GM12874 (cell line): ENCODE measurements around the gene SSBP3.

Experiments
- TF ChIP-seq, protein P1 (sequence below): IDR thresholded peaks from 2 replicates; pipeline ENCODE4 v1.5.1; 2011; ENCODE audit warnings: low read depth, mild to moderate bottlenecking, control low read depth, low read length, moderate library complexity; ENCODE audit not compliant: insufficient read depth

SSBP3 gene

DNA sequence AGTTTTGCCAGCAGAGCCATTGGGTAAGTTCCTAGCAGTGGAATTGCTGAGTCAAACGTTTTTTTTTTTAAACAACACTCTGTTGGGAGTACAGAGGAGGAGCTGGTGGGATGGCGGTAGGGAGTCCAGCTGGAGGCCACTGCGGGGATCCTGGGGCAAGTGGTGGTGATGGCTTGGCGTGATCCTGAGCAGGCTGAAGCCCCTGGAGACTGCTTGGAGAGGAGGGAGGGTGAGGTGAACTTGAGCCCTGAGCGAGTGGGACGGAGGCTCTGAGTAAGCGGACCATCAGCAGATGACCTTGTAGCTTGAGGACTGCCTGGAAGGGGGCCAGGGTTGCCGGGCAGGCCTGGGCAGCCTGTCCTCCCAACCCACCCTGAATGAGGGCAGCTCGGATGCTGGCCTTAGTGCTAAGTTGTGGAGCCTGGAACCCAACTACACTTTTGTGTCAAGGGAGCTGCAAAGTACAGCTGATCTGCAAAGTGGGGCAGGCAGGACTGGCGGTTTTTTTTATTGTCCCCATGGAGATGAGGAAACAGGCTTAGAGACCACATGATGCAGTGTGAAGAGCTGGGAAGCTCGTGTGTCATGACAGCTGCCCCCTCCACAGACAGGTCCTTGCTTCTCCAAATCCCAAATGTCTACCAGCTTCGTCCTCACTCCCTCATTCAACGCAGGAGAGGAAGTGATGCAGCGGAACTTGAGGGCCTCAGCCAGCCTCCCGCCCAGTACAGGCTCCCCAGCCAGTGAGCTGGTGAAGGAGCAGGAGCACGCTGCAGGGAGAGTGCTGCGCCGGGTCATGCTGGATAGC lies 186.0 kb downstream of the SSBP3 start:
- TF ChIP-seq, protein P1, sequence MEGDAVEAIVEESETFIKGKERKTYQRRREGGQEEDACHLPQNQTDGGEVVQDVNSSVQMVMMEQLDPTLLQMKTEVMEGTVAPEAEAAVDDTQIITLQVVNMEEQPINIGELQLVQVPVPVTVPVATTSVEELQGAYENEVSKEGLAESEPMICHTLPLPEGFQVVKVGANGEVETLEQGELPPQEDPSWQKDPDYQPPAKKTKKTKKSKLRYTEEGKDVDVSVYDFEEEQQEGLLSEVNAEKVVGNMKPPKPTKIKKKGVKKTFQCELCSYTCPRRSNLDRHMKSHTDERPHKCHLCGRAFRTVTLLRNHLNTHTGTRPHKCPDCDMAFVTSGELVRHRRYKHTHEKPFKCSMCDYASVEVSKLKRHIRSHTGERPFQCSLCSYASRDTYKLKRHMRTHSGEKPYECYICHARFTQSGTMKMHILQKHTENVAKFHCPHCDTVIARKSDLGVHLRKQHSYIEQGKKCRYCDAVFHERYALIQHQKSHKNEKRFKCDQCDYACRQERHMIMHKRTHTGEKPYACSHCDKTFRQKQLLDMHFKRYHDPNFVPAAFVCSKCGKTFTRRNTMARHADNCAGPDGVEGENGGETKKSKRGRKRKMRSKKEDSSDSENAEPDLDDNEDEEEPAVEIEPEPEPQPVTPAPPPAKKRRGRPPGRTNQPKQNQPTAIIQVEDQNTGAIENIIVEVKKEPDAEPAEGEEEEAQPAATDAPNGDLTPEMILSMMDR: no peak

DNA sequence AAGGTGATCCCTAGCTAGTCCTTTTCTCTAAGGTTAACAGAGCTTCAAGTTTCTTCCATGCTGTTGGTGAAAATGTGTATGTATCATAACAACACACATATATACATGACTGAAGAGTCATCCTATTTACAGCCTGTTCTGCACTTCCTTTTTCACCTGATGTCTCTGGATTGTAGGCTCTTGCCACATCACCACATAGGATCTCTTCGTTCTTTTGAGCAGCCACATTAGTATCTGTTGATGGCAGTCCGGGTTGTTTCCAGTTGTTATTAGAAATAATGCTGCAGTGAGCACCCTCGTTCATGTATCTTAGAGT lies 186.5 kb downstream of the SSBP3 start:
- TF ChIP-seq, protein P1: no peak

DNA sequence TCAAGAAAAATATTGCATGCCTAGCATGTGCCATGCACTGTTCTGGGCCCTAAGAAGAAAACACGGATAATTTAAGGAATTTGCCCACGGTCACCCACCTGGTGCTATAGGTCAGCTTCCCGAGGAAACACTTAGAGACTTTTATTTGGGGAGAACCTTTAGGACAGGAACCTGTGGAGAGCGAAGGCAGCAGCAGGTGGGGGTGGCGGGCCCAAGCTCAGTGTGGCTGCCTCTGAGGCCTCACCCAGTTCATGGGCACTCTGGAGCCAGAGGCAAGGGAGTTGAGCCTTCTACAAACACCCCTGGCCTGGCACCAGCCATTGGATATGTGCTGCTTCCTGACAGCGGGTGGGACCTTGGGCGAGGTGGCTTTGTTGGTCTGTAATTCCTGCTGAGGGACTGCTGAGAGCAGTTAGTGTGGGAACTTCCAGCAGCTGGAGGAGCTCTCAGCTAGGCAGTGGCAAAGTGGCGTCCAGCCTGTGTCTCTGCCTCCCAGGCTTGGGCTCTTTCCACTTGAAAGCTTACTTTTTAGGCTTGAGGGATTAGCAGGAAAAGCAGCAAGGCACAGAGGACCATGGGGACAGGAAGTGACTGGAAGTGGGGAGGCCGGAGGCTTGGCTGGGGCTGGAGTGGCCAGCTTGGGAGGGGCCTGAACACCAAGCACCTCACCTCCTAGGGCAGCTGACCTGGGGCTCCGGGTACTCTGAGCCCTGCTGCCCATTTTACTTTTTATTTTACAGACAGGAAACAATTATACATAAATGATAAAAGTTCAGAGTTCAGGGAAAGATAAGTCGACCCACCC lies 187.1 kb downstream of the SSBP3 start:
- TF ChIP-seq, protein P1: no peak

DNA sequence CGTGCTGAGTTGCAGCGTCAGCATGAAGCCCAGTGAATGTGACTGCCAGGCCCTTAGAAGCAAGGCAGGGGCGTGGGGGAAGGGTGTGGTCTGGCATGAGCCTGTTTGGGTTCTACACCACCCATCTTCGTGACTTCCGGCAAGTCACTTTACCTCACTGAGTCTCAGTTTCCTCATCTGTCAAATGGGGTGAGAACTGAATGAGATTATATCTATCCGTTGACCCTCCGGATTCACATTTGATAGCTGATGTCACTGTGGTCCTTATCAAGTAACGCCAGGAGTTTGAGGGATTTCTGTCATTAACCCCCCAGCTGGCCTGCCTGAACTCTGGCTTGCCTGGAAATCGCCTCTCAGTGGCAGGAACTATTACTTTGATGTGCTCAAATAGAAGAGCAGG lies 190.7 kb downstream of the SSBP3 start:
- TF ChIP-seq, protein P1: no peak

DNA sequence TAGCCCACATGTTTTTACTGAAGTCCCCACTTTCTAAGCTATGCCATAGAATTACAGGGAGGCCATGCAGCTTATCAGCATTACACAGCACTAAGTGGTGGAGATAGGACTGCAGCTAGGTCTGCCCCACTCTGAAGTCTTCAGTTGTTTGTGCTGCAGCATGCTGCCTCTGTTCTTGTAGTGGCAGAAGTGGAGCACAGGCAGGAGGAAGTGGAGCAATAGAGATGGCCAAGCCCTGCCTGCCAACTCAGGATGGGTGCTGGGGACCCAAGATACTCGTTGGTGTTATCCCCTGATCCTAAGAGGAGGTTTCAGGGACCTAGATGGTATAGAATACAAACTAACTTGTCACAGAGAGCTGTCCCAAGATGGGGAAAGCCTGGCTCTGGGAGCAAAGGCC lies 193.3 kb downstream of the SSBP3 start:
- TF ChIP-seq, protein P1: no peak

DNA sequence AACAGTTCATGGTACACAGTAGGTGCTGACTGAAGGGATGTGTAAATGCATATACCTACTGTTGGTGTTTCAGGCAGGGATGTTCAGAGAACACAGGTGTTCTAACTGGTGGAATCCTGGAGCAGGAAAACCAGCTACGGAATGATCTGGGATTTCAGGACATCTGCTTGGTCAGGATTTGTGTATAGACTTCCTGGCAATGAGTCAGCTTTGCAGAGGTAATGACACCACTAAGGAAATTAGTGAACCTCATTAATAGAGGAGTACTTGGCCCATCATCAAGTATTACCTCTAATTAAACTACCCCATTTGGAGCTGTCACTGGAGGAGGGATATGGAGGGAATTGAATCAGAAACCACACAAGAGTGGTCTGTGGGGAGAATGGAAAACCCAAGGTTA lies 198.9 kb downstream of the SSBP3 start:
- TF ChIP-seq, protein P1: no peak

DNA sequence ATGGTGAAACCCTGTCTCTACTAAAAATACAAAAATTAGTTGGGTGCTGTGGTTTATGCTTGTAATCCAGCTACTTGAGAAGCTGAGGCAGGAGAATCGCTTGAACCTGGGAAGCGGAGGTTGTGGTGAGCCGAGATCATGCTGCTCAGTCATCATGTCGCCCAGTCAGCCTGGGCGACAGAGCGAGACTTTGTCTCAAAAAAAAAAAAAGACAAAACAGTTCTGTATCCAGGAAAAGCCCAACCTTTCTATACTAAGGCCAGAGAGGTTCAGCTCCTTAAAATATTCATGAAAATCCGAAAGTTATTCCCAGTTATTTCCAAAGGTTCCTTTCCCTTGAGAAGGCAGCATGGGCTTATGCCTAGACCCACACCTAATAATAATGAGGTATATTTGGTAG lies 202.0 kb downstream of the SSBP3 start:
- TF ChIP-seq, protein P1: no peak
